Ovary (tissue), 9 donors: ENCODE data around the gene ZNF385C. TPM values are rescaled to one million over a fixed set of nuclear protein-coding genes. Genes with fewer than 3 reads are reported as not detected.

Experiments
- DNase-seq, 5 donors: peaks; one replicate each; pipeline ENCODE4 v3.0.0-alpha.2; 2019 to 2020
- H3K27ac ChIP-seq, 2 donors: fragments of 200-600 bp; one replicate each; pipeline versions ENCODE4 v1.5.1 to v1.8.0; 2019 to 2022
- H3K27me3 ChIP-seq: fragments of 200-600 bp; one replicate; pipeline ENCODE4 v1.8.0; 2022
- H3K36me3 ChIP-seq: fragments of 200-600 bp; sonication (generic); one replicate; pipeline ENCODE4 v1.5.1; 2019
- H3K4me1 ChIP-seq: one replicate; pipeline ENCODE4 v1.8.1; 2013; ENCODE audit warnings: mild to moderate bottlenecking, moderate library complexity; ENCODE audit not compliant: insufficient read depth
- H3K4me3 ChIP-seq: fragments of 200-600 bp; sonication (generic); one replicate; pipeline ENCODE4 v1.5.1; 2017
- H3K9me3 ChIP-seq, 2 donors: fragments of 200-600 bp in 1 of 2; sonication (generic) in 1 of 2; one replicate each; pipeline versions ENCODE4 v1.5.1 to v1.8.1; 2013 to 2019; ENCODE audit warnings: mild to moderate bottlenecking in 1 of 2, moderate library complexity in 1 of 2
- CTCF ChIP-seq, 3 donors: fragments of 450-650 bp in 2 of 3; fragments of 200-600 bp in 1 of 3; IDR thresholded peaks; one replicate each; pipeline versions ENCODE4 v1.5.1 to v1.8.0; 2016 to 2022; ENCODE audit warnings: antibody characterized with exemption in 3 of 3, mild to moderate bottlenecking in 1 of 3
- EP300 ChIP-seq: sonication (generic); formaldehyde crosslinking; IDR thresholded peaks from one replicate; pipeline ENCODE4 v1.6.1; 2017; ENCODE audit warnings: antibody characterized with exemption
- POLR2A ChIP-seq: fragments of 450-650 bp; IDR thresholded peaks from one replicate; pipeline ENCODE4 v1.6.1; 2017; ENCODE audit warnings: antibody characterized with exemption, mild to moderate bottlenecking, moderate library complexity
- WGBS, 3 donors: extraction: QIAGEN DNeasy Blood & Tissue Kit in 1 of 3; methylation state at CpG; one replicate each; pipeline versions ENCODE4 v1.1.5 to v1.1.7; 2013 to 2017; 5-methylcytosine and 5-hydroxymethylcytosine counted together
- intact Hi-C, 4 donors: fragments of 100-400 bp; cut with DNase I; formaldehyde crosslinking; loops; one replicate each; pipeline versions ENCODE4 v1.11.0 to v1.15.1; 2022 to 2023
- polyA plus RNA-seq, 2 donors: library from polyadenylated mRNA; stranded (reverse); fragments of 200-250 nt in 1 of 2; fragments of 350-450 nt in 1 of 2; fragmentation: Illumina TruSeq in 1 of 2; extraction: RNeasy Lipid Tissue Mini Kit (QIAGEN cat#74804) in 1 of 2; gene quantifications; one replicate each; pipeline ENCODE4 v1.2.3, GENCODE V29; 2013 to 2014
- total RNA-seq, 7 donors: library from RNA; depleted of rRNA in 2 of 7; stranded (reverse); fragments of >200 nt in 2 of 7; fragmentation: NEBNext Ultra II Directional in 3 of 7; extraction: Animal tissue kit (Norgen Biotek cat#: 25700) in 3 of 7; gene quantifications; one replicate each; pipeline versions ENCODE4 v1.1.0 to v1.2.4, GENCODE V29; 2016 to 2023
- donor health status: DM: no; HTN: no; CAD: no; lungs with moderate emphysema.
- donor health status: DM: no; HTN: no; CAD: no.
- donor health status: Bipolar disorder and iron deficiency.
- donor health status: DM: yes; HTN: yes; CAD: no.
- donor health status: DM: no; HTN: no; CAD: no.
- donor health status: DM: yes; HTN: yes; CAD: no.

The ZNF385C gene
- total and polyA plus RNA-seq, 9 donors = 0.36 to 3.0 (median 1.7) TPM

GRCh38 chr17:42031584-42031983, 66.7 kb downstream of the ZNF385C start:
- Histone ChIP-seq H3K4me1 (no peaks in the 10 kb centered on the region), H3K27me3 (no peaks in the 10 kb centered on the region), H3K4me3 (no peak overlapping the region), H3K36me3 (no peaks in the 10 kb centered on the region), H3K27ac (no peak overlapping the region), H3K9me3 (no peaks in the 10 kb centered on the region)
- intact Hi-C loops = no loop called here
- TF ChIP-seq CTCF (IDR thresholded peaks at IDR 0.05) = no peak
- WGBS, 3 donors = 57 to 59% (median 59%) methylated on average over 6 of the region's 6 CpGs
- DNase-seq = no peak

GRCh38 chr17:42028791-42029127, 69.5 kb downstream of the ZNF385C start:
- H3K27me3 ChIP-seq = no peaks in the 10 kb centered on the region
- 70 to 78% (median 74%) methylated on average over 7 of the region's 7 CpGs for WGBS, 3 donors
- no peak for DNase-seq
- no peaks in the 10 kb centered on the region for H3K9me3 ChIP-seq
- intact Hi-C loops = loop anchor here in 2 of 4 donors (5.0 kb wide), 1 partner anchor 89 kb away; no protein-coding TSS in a partner anchor
- no peaks in the 10 kb centered on the region for H3K36me3 ChIP-seq
- peaks cover 2% of the 10 kb centered on the region for H3K4me1 ChIP-seq
- no peak overlapping the region for H3K4me3 ChIP-seq
- H3K27ac ChIP-seq = no peak overlapping the region
- TF ChIP-seq EP300 (no peak), CTCF (IDR thresholded peaks at IDR 0.05) (no peak), POLR2A (no peak)

GRCh38 chr17:42027961-42028790, 70.1 kb downstream of the ZNF385C start:
- Histone ChIP-seq H3K27me3 (no peaks in the 10 kb centered on the region), H3K4me1 (peaks cover 2% of the 10 kb centered on the region), H3K4me3 (no peak overlapping the region), H3K36me3 (no peaks in the 10 kb centered on the region), H3K9me3 (no peaks in the 10 kb centered on the region), H3K27ac (no peak overlapping the region)
- no peak for DNase-seq
- WGBS, 3 donors = 42 to 54% (median 49%) methylated on average over 17 to 19 of the region's 19 CpGs
- TF ChIP-seq EP300 = no peak
- TF ChIP-seq POLR2A = no peak
- no peak for TF ChIP-seq CTCF (IDR thresholded peaks at IDR 0.05)
- intact Hi-C loops = loop anchor here in 2 of 4 donors (5.0 kb wide), 1 partner anchor 89 kb away; no protein-coding TSS in a partner anchor

GRCh38 chr17:42027590-42027889, 70.7 kb downstream of the ZNF385C start:
- WGBS, 3 donors = 55 to 71% (median 56%) methylated on average over 5 of the region's 5 CpGs
- TF ChIP-seq POLR2A = no peak
- TF ChIP-seq CTCF (IDR thresholded peaks at IDR 0.05) = no peak
- no peak for TF ChIP-seq EP300
- Histone ChIP-seq H3K4me3 (no peak overlapping the region), H3K36me3 (no peaks in the 10 kb centered on the region), H3K27me3 (no peaks in the 10 kb centered on the region), H3K27ac (no peak overlapping the region), H3K9me3 (no peaks in the 10 kb centered on the region), H3K4me1 (peaks cover 2% of the 10 kb centered on the region)
- DNase-seq = no peak
- intact Hi-C loops = loop anchor here in 2 of 4 donors (5.0 kb wide), 1 partner anchor 90 kb away; no protein-coding TSS in a partner anchor
